Epithelial cell of esophagus (primary cell): ENCODE data around the gene CYP4F3.
A peak's percentile ranks its signal among the peaks of the same experiment; 100 is the strongest.

Experiments used
- DNase-seq: peaks from one replicate; pipeline ENCODE4 v3.0.0; 2010; ENCODE audit warnings: low read depth
- H3K4me3 ChIP-seq: 2 replicates; pipeline ENCODE4 v1.5.1; 2011; ENCODE audit warnings: mild to moderate bottlenecking, low read length, control low read depth
- TF ChIP-seq, protein P1 (sequence below): IDR thresholded peaks from 2 replicates; pipeline ENCODE4 v1.5.1; 2011; ENCODE audit warnings: low read depth, mild to moderate bottlenecking, low read length, control low read depth, inconsistent platforms; ENCODE audit not compliant: insufficient read depth; ENCODE audit errors: missing control alignments

The CYP4F3 gene

DNA sequence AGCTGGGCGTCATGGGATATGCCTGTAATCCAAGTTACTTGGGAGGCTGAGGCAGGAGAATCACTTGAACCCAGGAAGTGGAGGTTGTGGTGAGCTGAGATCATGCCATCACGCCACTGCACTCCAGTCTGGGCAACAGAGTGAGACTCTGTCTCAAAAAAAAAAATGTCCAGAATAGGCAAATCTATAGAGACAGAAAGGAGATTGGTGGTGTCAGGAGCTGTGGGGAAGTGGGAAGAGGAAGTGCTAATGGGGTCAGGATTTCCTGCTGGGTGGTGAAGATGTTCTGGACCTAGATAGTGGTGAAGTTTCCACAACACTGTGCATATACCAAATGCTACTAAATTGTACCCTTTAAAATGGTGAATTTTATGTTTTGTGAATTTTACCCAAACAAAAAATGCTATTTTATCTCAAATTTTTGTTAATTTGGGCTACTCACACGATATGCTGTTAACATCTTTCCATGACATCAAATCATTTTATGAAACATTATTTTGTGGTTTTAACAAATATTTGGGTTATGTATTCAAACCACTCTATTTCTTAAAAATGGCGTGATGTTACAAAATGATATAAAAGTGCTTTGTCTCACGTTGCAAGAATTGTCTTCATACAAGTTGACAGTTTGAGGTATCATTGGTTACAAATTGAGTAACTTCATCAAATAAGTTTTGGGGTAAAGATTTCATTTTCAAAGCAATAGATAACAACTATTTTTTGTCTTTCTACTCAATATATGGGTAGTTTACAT is 7.4 kb upstream of the CYP4F3 start:
- TF ChIP-seq, protein P1, sequence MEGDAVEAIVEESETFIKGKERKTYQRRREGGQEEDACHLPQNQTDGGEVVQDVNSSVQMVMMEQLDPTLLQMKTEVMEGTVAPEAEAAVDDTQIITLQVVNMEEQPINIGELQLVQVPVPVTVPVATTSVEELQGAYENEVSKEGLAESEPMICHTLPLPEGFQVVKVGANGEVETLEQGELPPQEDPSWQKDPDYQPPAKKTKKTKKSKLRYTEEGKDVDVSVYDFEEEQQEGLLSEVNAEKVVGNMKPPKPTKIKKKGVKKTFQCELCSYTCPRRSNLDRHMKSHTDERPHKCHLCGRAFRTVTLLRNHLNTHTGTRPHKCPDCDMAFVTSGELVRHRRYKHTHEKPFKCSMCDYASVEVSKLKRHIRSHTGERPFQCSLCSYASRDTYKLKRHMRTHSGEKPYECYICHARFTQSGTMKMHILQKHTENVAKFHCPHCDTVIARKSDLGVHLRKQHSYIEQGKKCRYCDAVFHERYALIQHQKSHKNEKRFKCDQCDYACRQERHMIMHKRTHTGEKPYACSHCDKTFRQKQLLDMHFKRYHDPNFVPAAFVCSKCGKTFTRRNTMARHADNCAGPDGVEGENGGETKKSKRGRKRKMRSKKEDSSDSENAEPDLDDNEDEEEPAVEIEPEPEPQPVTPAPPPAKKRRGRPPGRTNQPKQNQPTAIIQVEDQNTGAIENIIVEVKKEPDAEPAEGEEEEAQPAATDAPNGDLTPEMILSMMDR: no peak
- no peak overlapping the region for H3K4me3 ChIP-seq
- no peak for DNase-seq

DNA sequence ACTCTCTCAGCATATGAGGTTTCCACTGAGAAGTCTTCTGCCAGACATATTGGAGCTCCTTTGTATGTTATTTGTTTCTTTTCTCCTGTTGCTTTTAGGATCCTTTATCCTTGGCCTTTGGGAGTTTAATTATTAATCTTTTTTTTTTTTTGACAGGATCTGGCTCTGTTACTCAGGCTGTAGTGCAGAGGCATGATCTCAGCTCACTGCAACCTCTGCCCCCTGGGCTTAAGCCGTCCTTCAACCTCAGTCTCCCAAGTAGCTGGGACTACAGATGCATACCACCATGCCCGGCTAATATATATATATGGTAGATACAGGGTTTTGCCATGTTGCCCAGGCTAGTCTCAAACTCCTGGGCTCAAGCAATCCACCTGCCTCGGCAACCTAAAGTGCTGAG is 6.6 kb upstream of the CYP4F3 start:
- TF ChIP-seq, protein P1: no peak
- DNase-seq: no peak
- H3K4me3 ChIP-seq: no peak overlapping the region

DNA sequence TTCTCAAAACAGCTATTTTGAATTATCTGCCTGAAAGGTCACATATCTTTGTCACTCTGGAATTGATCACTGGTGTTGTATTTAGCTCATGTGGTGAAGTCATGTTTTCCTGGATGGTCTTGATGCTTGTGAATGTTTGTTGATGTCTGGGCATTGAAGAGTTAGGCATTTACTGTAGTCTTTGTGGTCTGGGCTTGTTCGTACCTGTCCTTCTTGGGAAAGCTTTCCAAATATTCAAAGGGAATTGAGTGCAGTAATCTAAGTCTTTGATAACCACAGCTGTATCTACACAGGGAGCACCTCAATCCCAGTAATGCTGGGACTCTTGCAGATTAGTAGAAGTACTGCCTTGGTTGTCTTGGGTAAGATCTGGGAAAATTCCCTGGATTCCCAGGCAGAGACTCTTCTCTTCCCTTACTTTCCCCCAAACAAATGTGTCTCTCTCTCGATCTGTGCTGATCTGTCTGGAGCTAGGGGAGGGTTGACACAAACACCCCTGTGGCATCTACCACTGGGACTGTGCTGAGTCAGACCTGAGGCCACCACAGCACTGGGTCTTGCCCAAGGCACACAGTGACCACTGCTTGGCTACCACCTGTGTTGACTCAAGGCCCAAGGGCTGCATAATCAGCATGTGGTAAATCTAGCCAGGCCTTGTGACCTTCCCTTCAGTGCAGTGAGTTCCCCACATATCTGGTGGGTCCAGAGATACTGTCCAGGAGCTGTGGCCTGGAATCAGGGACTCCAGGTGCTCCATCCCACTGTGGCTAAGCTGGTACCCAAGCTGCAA is 5.5 kb upstream of the CYP4F3 start:
- no peak overlapping the region for H3K4me3 ChIP-seq
- peak; percentile 63 for DNase-seq
- TF ChIP-seq, protein P1: no peak

DNA sequence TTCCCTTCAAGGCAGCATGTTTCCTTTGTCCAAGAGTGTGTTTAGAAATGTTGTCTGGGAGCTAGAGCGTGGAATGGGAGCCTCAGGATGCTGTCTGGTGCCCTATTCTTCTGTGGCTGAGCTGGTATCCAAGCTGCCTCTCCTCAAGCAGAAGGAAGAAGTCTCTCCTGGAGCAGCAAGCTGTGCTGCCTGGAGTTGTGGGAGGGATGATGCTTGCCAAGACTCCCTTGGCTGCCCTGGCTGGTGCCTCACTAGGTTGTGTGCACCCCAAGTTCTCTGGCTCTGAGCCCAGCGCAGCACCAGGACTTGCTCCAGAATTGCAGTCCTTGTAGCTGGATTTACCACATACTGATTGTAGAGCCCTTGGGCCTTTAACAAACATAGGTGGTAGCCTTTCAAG is 4.7 kb upstream of the CYP4F3 start:
- TF ChIP-seq, protein P1: no peak
- no peak for DNase-seq
- no peak overlapping the region for H3K4me3 ChIP-seq

DNA sequence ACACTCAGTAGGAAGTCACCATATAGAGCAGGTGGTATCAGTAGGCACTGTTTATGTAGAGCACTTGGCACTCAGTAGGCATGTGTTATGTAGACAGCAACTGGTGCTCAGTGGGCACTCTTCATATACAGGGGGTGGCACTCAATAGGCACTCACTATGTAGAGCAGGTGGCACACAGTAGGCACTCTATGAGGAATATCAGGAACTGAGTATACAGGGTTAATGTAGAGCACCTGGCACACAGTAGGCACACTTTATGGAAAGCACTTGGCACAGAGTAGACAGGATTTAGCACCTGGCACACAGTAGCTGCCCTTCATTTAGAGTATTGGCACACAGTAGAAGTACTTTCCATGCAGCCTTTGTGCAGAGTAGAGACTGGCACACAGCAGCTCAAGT is 1.1 kb upstream of the CYP4F3 start:
- no peak for DNase-seq
- H3K4me3 ChIP-seq: no peak overlapping the region
- TF ChIP-seq, protein P1: no peak

DNA sequence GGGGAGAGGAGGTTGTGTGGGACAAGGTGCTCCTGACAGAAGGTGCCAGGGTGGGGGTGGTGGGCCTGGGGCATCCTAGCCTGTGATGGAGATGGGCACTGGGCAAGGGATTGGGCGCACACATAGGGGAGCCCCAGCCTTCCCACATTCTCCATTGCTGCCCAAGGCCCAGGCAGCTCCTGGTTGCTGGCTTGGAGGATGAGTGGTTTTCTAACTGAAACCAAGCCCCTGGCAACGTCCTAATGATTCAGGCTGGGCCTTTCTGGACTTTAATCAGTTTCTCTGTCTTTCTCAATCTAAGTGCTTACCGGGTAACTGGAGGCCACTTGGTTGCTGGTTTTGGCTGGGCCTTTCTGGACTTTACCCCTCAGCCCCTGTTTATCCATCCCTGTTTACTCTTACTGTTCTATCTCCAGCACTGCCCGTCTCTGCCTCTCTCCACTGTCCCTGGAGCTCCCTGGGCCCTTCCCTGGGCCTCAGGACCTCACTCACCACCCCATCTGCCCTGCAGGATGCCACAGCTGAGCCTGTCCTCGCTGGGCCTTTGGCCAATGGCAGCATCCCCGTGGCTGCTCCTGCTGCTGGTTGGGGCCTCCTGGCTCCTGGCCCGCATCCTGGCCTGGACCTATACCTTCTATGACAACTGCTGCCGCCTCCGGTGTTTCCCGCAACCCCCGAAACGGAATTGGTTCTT is 354 bp downstream of the CYP4F3 start:
- peak; percentile 38 for DNase-seq
- no peak overlapping the region for H3K4me3 ChIP-seq
- TF ChIP-seq, protein P1: no peak
